ENCODE data around the gene PKHD1.
"Not testable (repeated sequence)": the region's sequence is repeated elsewhere in the genome, so short reads cannot be mapped to it uniquely, and the experiment has no call there.

The PKHD1 gene

DNA sequence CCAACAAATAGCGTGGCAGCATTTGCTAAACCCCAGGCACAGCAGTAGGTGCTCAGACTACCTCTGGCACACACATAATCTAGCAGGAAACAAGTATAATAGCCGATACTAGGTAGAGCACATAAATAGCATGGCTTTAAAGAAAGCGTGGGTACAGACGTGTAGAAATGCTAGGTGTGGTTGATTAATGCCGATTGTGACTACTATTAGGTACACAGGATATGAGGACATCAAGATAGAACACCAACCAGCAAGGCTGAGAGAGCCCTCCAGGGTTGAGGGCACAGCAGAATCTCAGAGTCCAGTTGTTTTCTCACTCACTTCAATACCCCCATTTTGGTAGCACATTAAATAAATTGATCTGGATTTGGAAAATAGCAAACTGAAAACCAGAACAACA is 100.5 kb downstream of the PKHD1 start:
- no peak for DNase-seq

DNA sequence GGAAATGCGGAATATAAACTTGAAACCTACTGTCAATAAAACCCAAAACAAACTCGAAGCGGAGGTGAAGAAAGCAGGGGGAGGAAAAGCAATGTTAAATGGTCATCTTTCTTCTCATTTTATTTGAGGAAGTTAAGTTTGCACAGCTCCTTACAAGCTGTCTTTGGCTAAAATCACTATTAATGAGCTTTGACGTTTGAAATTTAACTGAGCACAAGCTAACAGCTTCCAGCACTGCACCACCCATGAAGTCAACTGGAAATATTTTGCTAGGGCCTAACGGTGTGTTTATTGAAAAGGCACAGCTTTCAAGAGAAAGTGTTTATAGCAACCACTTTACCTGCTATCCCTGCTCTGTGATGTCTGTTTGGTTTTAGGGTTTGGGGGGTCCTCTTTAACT is 103.8 kb downstream of the PKHD1 start:
- DNase-seq: no peak

DNA sequence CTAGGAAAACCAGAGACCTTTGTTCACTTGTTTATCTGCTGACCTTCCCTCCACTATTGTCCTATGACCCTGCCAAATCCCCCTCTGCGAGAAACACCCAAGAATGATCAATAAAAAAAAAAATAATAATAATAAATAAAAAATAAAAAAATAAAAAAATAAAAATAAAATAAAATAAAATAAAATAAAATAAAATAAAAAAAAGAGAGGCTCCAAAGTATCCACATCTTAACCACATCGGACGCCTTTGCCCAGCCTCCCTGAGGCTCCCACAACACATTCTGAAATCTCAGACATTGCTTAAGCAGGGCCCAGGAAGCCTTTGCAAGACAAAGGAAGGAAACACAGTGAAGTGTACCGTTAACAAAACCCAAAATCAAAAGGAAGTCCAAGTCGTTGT is 104.7 kb downstream of the PKHD1 start:
- DNase-seq: not testable (repeated sequence)

DNA sequence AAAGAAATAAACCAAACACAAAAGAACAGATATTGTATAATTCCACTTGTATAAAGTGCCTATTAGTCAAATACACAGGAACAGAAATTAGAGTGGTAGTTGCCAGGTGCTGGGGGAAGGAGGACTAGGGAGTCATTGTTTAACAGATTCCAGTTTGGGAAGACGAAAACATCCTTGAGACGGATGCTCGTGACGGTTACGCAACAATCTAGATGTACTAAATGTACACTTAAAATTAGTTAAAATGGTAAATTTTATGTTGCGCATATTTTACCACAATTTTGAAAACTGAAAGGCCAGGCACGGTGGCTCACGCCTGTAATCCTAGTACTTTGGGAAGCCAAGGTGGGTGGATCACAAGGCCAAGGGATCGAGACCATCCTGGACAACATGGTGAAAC is 111.0 kb downstream of the PKHD1 start:
- DNase-seq: no peak

DNA sequence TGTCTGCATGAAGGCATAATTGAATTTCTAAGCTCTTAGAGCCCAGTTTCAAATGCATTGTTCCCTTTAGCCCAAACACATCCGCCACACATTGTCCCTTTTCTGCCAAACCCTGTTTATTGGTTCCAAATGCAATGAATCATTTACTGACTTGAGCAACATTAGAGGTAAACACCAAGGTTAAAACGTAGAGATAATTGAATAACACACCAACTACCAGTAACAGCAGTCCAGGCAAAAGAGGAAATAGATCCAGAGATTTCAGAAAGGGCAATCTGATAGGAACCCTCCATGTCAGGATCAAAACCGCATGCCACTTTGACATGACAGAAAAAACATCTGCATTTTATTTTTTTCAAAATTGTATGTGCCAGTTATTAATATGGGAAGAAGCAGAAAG is 114.8 kb downstream of the PKHD1 start:
- no peak for DNase-seq

DNA sequence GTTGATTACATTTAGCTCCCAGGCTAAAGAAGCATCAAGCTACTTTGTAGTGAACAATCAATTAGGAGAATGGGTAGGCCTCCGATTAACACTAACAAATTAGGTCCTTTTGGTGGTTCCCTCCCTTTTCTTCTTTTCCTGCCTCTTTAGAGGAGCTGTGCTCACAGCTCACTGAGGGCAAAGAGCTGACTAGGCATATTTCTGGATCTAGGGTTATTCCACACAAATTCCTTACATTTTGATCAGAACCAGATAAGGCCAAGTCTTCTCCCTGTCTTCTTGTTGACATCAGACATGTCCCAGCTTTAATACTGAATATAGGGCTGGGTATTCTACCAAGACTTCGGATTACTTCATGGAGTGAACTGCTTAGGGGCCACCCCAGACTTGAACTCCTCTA is 119.1 kb downstream of the PKHD1 start:
- no peak for DNase-seq

DNA sequence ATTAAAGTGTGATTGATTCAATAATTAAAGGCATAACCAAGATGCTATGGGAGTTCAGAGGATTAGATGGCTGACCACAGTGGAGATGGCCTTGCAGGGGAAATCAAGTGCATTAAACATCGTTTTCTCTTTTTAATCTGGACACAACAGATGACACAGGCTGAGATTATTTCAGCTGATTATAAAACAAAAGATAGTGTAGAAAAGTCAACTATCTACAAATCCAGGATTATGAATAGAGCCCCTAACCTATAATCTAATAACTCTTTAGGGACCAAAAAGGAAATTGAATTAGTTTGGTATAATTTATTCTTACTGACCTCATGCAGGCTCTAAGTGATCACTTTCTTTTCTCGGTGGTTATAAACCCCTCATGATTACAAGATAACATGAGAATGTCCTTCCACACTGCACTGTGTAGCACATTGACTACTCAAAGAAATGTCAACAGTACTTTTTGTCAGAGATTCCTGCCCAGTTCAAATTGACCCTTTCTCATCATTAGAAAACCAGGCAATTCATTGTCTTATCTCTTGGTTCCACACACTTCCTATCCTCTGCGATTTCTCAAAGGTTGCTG is 122.1 kb downstream of the PKHD1 start:
- DNase-seq: no peak

DNA sequence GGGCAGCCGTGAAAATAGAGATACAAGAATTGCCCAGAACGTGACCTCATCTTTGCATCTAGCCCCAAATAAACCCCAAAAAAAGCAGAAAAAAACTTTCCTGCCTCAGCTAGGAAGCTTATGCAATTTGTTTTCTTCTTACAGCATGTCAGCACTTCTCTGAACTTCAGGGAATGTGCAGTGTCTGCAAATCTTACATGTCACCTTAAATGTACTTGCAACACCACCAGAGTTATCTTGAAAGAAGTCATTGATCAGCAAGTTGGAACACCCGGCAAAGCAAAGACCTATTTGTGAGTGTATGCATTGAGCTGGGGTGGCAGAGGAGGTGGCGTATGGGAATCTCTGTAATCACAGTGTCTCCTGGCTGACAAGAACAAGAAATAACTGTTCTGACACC is 123.4 kb downstream of the PKHD1 start:
- DNase-seq: no peak

DNA sequence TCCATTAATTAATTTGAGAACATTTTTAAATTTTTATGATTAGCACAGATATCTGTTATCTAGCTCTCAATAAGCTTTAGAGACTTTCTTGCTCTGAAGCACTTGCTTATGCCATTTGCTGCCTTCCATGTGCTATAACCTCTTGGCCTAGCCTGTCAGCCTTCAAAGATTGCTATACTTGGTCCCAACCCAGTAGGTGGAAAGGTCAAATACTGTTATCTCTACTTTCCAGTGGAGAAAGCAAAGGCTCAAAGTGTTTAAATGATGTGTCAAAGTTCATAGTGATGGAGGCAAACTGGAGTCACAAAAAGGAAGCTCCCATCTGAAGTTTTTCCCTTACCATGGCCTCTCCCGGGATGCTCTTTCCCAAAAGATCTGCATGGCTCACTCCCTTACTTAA is 125.1 kb downstream of the PKHD1 start:
- no peak for DNase-seq

DNA sequence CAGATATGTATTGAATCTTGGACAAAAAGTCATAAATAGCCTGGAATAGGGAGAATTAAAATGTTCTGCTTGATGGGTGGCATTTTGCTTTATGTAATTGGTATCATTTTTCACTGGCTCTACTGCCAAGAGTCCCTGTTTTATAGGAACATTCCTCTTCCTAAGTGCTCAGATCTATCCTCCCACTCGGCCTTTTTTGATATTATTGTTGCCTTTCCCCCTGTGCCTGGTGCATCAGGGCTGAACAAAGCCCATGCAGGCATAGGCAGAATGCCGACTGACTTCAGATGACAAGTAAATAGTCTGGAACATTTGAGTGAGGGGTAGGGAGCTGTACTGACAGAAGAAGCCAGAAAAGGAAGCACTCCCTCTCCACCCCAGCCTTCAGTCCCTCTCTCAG is 127.0 kb downstream of the PKHD1 start:
- DNase-seq: no peak

DNA sequence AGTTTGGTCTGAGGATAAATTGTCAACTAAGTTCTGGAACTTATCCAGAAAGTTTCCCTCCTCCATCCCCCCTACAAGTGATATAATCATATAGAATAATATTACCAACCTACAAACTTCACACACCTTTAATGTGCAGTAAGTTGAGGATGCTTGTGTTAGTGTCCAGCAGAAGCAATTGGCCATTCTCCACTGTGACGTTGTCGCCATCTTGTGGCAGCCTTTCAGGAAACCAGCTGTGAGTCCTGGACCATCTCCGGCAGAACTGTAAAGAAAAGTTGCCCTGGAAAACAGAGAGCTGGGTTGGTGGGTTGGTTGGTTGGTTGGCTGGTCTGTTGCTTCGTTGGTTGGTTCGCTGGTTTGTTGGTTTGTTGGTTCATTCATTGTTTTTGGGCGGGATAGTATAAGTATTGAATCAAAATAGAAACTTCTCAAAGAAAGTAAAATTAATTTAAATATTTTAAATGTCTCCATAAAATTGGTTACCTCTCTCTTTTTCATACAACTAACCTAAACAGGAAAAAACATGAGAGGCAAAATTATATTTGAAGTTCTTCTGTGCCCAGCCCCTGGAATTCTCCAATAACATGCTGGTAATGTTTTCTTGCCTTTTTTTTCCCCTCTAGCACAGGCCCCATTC is 127.5 kb downstream of the PKHD1 start:
- DNase-seq: no peak

DNA sequence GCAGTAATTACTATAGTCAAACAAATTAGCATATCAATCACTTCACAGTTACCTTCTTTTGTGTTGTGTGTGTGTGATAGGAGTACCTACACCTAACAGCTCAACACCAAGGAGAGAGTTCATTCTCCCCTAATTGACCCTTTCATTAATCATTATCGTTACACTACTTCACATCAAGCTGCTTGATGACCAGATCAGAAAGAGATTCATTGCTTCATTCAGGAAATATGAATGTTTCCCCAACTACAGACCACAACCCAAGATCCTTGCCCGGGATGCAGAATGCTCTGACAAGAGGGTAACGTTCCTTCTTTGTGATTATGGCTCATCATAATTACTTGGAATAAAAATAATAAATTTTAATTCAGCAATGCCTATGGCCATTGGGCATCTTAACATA is 132.7 kb downstream of the PKHD1 start:
- DNase-seq: no peak

DNA sequence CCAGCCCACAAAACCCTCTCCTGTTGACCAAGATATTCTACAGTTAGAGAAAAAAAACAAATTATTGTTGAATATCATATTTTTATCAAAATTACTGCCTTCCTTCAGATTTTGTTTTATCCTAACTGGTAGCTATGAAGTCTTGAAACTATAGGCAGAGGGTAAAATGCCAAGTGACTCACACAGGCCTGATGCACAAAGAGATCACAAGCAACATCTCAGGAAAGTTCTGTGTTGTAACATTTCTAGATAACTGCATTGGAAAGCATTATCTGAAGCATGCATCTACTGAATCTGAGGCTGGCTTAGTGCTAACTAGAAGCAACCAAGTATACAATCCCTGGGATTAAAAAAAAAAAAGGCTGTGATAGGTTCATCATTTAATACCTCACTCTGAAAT is 134.2 kb downstream of the PKHD1 start:
- no peak for DNase-seq

DNA sequence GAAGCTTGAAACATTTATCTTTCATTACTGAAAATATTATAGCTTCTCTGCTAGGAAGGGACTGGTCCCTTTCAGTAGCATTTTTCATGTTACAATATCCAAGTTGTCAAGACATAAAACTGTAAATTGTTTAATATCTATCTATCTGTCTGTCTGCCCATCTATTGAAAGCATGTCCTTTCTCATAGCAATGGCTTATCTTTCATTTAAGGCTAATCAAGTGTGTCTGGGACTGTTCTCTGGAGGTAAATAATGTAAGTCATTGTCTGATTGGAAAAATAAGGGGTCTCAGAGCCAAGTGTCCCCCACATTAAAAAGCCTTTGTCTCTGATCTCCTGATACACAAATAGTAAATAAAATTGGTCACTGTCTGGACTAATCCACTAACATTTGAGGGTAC is 135.5 kb downstream of the PKHD1 start:
- no peak for DNase-seq

DNA sequence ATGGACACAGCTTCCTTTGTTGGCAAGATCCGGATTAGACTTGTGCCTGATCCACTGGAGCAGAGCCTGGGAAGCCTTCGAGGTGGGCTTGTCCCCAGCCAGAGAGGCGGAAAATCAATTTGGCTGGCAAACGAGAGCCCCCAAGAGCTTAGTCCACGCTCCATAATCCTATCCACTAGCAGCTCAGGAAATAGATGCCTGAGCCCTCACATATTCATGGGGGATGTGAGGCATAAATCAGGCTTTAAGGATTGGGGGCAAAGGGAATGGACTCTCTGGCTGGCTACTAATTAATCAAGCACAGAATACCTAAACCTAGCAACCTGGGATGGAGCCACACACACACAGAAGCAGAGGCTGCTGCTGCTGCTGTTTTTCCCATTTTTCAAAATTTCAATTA is 137.9 kb downstream of the PKHD1 start:
- no peak for DNase-seq

DNA sequence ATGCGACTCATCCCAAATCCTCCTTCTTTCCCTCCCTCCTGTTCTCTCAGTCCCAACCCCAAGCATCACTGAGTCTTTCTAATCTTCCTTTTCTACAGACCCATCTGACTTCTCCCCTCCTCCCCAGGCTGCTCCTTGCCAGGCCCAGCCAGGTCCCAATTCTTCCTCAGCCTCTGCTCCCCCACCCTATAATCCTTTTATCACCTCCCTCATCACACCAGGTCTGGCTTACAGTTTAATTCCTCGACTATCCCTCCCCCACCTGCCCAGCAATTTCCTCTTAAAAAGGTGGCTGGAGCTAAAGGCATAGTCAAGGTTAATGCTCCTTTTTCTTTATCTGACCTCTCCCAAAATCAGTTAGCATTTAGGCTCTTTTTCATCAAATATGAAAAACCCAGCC is 147.7 kb downstream of the PKHD1 start:
- not testable (repeated sequence) for DNase-seq

DNA sequence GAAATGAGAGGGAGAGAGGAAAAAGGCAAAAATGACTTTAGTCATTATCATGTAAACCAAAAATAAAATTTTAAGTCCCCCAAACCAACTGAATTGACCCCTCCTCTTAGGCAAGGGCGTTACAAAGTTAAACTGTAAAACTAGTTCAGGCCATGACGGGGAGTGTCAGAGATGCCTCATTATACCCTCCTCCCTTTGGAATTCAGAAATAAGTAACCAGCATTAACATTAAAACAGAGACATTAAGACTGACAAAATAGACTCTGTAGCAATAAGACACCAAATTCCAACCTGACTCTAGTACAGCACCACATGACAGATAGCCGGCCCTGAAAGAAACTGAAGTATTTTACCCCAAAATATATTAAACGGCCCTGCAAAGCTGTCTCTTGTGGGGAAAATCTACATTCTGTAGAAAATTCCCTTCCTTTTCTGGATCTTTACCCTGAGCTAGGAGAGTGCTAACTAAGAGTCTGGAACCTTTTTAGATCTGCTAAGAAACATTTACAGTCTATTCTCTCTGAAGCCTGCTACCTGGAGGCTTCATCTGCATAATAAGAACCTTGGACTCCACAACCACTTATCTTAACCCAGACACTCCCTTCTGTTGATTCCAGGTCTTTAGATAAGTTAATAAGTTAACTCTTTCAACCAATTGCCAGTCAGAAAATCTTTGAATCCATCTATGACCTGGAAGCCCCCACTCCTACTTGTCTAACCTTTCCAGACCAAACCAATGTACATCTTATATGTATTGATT is 150.7 kb downstream of the PKHD1 start:
- no peak for DNase-seq

DNA sequence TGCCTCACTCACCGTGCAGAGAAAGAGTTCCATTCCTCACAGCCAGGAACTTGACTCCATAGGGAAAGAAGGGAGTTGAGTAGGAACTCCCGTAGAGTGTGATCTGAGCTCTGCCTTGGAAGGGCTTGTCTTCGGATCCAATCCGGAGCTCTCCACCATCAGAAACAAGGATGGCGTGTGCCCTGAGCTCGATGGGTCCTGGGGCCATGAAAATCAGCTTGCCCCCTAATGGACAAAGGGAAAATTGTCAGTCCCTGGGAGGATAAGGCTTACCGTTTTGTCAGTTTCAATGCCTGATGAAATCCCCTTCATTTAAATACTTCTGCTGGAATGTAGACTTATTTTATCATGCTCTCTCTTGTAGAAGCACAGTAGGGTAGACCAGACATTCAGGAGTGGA is 153.3 kb downstream of the PKHD1 start:
- no peak for DNase-seq

DNA sequence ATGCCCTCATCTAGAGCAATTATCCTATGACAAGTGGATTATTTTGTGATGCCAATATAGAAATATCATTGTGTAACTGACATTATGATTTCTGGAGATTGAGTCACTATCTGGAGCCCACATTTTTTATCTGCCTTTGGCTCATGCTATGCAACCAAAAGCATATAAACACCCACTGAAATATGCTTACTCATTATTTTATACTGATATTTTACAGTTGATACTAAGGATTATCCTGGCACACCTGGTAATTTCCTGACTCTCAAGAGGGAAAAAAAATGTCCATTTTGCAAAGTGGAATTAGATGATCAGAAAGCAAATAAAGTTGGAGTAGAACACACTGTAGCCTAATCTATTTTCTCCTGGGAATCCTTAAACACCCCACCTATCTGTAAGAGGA is 154.5 kb downstream of the PKHD1 start:
- DNase-seq: no peak

DNA sequence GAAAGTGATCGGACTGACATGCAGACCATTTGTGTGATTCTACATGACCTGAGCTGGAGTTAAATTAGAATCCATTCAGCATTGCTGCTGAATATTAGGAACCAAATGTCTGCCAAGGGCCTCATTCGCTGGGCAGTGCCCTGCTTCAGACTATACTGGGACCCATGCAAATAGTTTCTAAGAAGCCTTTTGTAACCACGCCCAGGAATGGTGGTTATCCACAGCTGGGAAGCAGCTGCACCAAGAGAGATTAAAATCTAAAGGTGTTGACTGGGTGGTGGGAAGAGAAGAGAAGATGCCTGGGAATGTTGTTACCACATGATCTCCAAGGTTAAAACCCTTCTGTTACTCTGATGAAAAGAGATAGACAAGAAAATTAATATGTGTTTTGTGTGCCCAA is 156.8 kb downstream of the PKHD1 start:
- no peak for DNase-seq

DNA sequence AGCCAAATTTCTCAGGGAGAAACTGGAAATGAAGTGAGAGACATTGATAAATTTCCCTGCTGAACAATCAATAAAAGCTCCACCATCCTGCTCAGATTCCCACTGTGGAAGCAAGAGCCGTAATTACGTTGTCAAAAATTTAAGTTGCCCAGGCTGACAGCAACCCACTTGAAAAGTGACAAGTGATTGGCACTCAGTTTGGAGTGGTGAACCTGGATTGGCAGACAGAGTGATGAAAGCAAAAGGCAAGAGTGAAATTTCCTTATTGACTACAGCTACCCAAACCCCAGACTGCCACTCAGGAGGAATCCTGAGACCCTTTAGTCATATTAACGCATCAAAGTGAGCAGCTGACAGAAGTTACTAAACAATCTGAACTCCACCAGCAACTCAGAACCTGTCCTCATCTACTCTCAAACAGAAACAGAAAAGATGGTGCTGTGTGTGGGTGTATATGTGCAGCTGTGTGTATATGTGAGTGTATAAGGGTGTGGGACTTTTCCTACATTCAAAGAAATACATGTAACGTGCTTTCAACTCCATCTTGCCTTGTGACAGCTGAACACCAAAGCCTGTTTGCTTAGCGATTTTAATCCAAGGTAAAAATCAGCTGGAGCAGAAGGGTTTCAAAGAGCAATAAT is 157.4 kb downstream of the PKHD1 start:
- no peak for DNase-seq

DNA sequence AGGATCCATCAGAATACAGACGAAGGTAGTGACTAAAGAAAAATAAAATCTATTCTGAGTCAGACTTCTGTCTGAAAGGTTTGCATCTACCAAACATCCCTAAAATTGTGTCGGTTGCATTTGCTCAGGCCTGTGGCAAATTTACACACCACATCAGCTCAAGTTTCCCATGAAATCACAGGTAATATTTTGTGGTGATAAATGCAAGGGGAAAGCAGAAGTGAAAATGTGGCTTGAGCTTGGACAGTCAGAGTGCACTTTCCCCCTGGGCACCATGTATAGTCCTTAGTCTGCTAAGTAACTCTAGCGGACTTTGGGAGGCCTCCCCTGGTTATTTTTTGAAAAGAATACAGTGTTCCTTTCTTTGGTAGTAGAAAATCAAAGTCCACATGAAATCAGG is 159.1 kb downstream of the PKHD1 start:
- no peak for DNase-seq

DNA sequence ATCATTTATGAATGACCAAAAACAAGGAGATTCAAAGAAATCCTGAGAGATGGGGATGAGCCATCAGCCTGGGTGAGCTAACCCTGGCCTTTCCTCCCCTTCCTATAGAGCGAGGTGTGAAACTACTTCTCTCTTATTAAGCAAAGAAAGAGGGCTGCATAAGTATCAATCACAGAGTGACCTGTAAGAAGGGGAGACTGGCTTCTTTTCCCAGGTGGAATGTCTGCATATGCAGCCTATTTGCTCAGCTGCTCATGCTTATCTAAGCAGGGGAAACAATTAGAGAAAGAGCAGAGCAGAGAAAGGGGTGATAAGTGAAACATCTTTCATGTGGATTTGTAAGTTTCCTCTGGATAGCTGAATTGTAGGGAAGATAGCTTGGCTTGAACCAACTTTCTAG is 160.0 kb downstream of the PKHD1 start:
- no peak for DNase-seq

DNA sequence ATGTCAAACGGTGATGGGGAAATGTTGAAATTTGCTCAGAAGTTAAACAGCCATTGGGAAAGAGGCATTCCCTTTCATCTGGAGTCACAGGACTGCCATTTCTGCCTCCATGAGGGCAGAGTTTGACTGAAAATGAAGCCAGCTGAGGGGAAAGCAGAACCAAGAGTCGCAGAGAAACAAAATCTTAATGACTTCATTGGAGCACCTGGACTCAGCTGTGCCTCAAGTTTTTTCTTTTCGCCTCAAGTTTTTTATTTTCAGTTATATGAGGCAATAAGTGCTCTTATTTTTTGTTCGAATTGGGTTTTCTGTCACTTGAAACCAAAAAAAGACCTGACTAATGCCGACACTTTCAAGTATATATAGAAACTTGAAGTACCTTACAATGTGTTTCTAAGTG is 161.3 kb downstream of the PKHD1 start:
- no peak for DNase-seq
